Measurements from ENCODE around the gene MIPOL1.

The MIPOL1 gene

DNA sequence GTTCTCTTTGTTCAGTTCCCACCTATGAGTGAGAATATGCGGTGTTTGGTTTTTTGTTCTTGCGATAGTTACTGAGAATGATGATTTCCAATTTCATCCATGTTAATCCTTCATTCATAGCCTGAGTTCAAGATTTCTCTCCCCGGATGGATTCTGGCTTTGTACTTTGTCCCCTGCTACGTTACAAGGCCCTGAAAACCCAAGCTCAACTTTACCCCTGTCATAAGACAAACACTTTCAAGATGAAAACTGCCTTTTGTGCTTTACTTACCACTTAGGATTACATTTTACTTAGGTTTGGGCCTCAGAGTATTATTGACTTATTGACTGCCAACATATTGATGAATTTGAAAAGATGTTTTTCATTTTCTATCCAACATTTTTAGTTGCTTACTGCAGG, 361.0 kb downstream of the MIPOL1 start:
- DNase-seq = no peak

DNA sequence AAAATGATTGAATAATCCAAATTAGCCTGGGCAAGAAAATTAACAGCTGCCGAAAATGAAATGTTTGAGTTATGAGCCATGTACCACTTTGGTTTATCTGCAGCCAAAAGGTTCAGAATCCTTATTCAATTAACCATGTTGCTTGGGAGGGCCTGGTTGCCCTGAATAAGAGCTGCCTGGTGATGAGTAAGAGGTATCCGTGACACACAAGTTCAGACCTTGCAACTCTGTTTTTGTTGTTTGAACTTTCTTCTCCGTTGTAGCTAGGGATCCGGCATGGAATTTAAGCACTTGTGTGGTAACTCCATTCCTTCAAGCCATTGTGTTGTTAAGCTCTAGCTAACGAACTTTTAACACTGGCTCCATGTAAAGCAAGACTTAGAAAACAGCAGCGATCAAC, 361.6 kb downstream of the MIPOL1 start:
- DNase-seq = no peak

DNA sequence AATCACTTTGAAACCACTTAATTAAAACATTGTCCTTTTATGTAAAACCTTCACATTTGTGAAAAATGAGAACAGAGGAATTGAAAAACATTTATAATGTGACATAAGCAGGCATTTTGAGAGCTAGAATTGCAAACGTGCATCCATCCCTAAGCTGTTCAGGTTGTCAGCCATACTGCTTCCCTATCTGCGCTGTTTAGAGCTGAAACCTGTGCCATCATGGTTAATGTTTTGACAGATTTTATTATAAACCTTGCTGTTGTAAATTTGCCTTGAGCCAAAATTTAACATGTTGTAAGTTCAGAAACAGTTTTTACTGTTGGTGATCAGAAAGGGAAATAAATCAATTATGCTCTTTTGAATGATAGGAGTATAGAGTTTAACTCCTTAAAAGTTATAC, 365.5 kb downstream of the MIPOL1 start:
- DNase-seq = no peak

DNA sequence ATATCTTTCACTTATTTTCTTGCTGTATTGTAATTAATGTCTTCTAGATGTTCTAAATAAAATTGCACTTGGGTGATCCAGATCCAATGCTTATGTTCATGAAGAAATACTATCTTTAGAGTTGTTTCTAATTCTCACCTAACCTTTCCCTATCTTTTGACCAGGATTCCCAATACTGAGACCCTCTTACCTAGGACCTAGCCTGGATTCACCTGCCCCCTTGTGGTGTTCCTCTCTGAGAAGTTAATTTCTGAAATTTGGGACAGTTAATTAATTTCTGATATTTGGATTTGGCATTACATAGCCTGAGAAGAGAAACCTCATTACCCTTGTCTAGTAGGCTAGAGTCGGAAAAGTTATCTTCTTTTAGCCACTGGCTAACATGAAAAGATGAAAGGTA, 367.8 kb downstream of the MIPOL1 start:
- DNase-seq = no peak

DNA sequence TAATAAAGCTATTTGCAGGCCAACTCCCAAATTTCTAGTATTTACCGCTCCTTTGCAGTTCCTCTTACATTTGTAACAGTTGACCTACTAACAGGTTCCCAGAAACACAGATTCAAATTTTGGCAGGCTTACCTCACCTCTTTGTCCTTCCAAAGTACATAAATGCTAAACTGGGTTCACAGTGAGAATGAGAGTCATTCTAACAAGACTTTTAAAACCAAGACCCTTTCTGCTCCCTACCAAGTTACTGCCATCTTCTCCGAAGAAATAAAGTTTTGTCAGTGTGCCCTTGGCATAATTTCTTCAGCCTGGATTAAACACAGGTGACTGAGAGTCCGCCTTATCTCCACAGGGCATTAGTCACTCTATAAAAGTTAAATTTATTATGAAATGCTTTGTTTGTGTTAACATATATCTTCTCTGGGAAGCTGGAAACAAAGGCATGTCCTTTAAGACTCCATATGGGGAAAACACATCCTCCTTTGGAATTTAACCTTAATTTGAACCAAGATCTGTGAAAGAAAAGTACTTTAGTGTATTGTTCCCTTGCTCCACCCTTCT, 369.2 kb downstream of the MIPOL1 start:
- no peak for DNase-seq

DNA sequence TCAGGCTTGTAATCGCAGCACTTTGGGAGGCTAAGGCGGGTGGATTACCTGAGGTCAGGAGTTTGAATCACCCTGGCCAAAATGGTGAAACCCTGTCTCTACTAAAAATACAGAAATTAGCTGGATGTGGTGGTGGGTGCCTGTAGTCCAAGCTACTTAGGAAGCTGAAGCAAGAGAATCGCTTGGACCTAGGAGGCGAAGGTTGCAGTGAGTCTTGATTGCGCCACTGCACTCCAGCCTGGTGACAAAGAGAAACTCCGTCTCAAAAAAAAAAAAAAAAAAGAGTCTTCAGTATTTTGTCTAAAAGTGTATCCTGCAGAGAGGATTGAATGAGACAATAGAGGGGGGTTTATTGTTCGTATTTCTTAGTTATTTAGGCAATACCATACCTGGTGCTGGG, 372.0 kb downstream of the MIPOL1 start:
- DNase-seq = no peak

DNA sequence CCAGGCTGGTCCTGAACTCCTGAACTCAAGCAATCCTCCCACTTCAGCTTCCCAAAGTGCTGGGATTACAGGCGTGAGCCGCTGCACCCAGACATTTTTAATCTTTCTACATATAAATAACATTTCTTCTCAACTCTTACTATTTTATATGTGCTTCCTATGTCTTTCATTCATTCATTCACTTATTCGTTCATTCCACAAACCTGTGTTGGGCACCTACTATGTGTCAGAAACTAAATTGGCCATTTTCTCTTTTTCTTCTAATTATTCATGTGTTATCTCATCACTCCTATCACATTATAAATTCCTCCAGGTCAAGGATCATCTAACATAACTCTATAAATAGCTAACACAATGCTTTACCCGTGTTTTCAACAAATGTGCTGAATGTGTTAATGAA, 373.7 kb downstream of the MIPOL1 start:
- DNase-seq = no peak

DNA sequence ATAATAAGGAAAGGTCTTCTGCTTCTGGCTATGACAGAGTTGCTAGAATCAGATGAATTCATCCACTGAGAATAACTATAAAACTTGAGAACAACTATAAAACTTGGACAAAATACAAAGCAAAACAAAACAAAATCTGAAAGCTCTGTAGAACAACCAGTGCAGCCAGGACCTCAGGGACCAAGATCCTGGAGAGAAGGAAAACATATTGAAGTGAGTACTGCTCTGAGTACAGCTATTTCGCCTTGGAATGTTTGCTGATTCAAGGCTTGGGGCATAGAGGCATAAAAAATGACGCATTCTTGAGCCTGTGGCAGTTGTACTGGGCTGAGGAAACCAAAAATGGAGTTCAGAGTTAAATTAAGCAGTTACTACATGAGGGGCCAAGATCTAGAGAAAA, 375.6 kb downstream of the MIPOL1 start:
- no peak for DNase-seq

DNA sequence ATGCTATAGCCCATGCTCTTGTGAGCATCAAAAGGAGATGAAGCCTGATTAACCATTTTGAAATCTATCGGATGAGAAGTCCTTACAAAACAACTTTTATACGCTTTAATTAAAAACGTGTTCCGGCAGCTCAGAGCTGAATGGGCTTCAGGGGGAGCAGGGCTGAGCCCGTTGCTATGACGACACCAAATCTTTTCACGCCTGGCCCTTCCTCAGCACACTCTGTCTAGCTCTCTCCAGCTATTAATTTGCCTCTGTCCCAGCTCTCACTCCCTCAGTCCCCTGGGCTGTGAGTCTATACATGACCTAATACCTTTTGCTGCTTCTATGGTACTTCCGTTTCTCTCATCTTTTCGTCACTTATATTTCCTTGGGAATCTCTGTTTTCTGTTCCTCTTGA, 381.5 kb downstream of the MIPOL1 start:
- peak; percentile 44 for DNase-seq

DNA sequence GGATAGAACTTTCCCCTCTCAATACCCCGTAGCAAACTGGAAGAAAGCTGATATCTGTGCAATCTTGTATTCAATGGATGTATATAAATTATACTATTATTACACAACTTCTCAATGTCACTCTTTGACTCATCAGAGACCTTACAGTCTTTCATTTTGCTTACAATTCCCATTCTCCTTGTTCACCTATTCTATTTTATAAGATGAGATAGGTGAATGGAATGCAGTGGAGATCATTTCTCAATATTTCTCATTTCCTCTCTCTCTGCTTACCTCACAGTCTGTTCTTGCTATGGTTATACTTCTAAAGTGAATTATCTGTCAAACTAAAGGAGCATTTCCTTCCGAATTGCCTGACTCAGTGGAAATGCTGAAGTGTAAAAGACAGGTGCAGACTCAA, 382.4 kb downstream of the MIPOL1 start:
- DNase-seq = no peak

DNA sequence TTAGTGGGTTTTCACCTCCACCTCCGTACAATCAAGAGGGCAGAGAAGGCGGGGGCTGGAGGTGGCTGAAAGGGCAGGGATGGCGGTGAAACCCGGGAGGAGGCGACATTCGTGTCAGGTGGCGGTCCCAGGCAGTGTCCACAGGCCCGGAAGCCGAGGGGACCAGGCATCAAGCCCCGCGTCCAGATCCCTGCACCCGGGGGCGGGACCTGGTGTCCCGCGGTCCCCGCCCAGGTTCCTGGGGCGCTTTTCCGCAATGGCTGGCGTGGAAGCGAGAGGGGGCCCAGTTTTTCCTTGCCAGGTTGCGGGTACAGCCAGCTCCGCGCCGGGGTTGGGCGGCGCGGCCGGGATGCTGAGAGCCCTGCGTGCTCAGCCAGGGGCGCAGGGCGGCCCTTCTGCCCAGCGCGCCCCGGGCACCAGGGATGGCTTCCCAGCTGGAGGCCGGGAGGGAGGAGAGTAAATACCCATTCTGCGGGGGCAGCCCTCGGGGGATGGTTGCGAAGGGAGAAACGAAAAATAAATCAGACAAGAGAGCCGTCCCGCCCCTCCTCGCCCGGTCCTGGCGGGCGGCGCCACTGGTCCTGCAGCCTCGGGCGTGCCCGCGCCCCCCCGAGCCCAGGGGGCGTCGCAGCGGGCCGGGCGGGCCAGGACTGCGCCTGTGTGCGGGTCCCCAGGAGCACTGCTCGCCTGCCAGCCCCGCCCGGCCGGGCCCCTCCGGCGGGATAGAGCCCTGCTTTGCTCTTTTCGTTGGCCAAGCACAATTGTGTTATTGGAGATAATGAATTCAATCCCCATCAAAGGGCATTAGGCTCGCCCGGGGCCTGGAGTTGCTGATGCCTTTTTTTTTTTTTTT, 385.8 kb downstream of the MIPOL1 start:
- peak; percentile 38 for DNase-seq

DNA sequence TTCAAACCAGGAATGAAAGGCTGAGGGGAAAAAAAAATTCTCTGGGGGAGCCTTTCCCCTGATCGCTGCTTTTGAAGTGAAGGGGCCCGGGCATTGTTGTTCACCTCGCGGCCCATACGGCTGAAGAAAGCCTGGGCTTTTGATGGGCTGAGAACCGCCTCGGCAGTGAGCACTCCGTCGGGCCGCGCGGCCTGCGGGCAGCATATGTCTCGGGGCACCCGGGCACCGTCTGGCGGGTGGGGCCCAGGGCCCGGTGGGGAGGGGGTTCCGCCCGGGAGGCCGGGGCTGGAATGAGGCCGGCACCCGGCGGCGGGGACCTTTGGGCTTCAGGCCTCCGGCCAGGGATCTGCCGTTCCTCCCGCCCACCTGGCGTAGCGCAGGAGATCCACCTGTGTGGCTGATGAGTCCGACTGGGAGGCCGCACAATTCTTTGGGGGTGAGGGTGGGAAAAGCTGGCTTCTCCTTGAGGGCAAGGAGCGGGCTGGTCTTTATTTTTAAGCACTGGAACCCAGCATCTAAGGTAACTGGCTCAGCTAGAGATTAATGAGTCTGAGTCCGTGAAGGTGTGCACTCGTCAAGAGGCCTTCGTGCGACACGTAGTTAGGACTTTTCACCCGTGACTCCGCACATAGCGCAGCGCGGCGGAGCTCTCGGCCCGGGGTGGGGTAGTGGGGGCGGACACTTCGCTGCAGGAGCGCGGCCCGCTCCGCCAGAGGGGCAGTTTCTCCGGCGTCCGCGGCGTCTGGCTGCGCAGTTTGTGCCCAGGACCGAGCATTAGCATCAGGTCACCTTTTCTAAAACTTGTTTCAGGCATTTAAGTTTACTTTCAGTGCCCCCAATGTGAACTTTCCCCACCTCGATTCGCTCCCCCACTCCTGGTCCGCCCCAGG, 386.7 kb downstream of the MIPOL1 start:
- no peak for DNase-seq

DNA sequence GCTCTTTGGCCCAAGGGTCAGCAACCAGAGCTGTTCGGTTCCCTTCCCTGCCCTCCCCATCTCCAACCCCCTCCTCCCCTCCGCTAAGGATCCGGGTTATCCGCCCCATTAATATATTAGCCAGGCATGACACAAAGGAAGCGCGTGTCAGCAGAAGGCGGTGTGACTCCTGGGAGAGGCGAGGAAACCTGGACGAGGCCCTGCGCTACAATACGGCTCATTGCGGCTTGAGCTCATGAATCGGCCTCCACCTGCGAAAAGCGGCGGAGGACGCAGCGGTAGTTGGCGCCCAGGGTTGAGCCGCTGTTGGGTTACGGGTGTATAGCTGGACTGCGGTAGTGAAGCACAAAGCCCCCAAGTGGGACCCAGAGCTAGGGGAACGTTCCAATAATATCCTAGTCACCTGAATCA, 387.4 kb downstream of the MIPOL1 start:
- DNase-seq = no peak

DNA sequence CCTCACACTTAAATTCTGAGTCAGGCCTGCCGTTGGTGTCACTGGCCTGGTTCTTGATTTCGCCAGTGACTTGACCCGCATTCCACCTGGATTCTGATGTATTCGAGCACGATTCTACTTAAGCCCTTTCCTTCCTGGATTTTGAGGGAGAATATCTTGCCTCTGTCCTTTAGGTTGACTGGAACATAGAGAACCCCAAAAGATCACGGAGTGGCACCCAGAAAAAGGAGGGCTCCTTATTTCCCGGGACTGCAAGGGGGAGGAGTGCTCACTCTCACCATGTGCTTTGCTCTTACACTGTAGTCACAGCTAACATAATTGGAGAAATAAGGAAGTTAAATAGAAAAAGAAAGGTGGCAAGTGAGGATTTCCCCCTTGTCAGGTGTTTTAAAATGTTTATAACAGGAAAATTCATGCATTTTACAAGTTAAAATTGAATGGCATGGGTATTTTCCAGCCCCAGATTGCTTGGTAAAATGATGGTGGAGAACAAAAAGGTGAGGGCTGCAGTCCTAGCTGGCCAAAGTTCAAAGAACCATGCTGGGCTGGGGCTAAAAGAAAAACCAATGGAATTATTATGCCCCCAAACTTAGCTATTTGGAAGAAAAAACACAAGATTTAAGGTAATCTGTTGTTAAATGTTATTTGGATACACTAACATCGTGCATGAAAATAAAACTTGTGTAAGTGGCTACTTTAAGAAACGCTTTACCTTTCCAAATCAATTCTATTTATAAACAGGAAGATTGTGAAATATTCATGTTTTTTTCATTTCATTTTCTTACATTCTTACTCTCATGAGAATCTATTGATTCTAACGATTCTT, 388.4 kb downstream of the MIPOL1 start:
- no peak for DNase-seq

DNA sequence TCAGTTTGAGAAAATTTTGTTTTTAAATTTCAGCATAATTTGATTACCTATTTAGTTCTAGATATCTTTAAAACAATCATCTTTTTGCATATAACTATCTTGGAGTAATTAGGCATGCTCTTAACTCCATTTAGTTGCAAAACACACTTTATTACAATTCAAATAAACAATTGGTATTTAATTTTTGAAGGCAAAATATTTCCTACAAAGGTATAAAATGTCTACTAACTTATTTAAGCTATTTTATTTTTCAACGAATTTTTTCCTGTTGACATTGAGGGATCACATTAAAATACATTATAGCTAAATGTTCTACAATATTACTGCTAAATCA, 389.0 kb downstream of the MIPOL1 start:
- no peak for DNase-seq

DNA sequence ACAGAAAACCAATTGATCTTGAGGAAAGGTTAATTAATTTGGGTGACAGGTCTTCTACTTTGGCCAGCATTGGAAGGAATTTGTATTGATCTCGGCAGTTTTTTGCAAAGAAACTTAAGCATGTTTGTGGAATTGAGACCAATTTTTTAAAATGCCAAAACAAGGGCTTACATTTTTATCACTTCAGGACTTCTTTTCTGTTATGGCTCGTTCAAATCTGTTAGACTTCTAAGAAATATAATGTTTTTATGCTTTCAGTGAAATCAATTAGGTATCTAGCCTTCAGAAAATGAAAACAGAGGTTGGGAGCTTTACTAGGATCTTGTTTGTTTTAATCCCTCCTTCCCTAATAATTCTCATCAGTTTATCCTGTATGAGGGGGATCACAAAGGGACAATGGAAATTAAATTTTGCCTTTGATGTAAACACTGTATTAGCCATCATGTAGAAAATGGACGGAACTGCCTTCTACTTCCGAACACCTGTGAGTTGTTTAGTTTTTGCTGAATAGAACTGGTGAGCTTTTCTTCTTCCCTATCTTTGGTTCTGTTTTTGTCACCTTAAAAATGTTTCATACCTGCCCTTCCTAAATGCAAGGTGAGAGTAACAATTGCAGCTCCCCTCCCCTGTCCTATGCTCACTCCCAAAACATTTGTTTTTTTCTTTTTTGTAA, 389.5 kb downstream of the MIPOL1 start:
- no peak for DNase-seq

DNA sequence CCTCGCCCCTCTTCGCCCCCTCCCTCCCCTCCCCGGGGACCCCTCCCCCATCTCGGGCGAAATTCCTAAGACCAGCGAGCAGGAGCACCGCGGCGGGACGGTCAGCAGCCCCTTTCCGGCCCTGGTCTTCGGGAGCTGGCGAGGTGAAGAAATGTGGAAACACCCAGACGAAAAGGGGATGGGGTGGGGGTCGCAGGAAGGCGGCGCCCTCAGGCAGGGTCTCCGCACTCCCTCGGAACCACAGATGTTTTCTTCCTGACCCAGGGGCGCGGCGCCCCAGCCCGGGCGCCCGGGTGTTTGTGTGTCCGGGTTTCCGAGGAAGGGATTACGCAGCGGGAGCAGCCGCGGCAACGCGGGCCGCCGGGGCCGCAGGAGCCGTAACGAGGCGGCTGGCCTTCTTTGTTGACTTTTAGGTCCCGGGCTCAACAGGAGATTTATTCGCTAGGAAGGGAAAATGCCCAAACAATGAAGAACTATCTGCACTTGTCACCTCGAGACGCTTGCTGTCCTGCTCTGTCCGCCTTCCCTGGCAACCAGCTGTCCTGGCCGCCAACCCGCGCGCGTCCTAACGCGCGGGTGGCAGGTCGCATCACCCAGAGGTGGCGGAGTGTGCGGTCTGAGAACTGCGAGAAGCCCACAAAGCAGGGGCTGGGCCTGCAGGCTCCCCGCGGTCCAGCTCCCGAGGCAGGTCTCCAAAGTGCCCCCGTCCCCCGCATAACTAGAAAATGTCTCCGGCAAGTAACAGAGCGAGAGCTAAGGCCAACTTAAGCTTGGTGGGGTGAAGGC, 390.3 kb downstream of the MIPOL1 start:
- no peak for DNase-seq

DNA sequence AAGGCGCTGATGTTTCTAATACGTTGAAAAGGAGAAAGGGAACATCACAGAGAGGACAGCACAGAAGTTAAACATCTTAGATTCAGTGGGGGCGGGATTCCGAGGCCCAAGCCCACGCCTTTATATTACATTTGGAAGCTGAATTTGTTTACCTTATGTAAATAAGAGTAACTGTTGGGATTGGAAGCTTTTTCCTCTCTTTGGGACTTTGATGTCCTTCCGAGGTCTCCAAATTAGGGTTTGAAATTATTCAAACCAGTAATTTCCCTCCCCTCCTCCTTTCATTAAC, 390.9 kb downstream of the MIPOL1 start:
- DNase-seq = no peak

DNA sequence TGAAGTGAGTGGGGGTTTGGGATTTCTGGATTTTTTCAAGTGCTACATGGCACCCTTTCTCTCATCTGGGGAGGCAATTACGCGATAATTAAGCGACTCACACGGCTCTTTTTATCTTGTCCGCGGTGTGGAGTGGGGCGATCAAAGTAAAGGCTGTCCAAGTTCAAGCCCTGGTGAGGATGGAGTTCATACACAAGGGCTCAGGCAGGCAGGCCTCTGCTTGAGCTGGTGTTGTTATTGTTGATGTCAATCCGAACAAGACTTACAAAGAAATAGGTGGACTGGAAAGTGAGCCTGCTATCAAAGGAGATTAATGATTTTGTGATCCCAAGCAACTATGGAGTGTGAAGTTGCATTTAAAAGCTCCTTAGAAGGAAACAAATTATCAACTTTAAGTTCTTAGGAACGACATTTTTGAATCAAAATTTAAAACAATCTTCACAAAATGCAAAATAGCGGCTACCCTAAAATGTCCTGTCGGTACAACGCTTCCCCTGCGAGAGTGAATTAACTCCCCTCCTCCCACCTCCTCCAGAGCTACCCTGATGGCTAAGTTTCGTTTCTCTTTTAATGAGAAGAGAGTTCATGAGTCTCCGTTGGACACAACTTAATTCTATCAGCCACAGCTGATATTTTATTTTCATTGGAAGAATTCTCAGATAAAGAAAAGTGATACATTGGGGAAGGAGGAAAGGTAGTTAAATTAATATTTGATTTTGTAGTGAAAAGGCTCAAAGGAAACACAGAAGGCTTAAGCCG, 391.4 kb downstream of the MIPOL1 start:
- DNase-seq = no peak

DNA sequence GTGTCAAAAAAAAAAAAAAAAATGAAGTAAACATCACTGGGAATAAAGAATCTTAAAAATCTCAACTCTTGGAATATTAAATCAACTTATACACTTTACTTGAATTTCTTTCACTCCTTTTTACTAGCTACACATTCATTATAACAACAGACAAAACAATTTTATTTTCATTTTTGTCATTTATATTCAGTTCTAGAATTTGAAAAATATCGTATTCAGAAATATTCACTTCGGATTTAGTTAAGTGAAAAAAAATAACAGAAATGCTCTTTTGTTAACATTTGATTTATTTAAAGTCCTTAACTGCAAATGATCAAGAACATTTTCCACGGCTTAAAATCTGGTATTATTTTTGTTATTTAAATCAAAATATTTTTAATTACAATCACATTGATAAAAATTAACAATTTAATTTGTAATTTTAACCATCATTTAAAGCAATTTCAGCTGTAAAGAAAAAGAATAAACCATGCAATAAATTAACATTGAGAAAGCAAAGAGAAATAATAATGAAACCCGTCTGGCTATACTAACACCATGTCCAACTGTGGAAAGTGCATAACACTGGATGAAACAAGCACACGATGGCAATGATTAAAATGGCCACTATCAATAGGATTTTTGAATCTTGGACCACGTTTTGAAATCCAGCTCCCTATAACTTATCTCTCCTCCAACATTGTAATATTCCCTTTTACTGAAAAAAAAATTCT, 392.1 kb downstream of the MIPOL1 start:
- no peak for DNase-seq
